ENCODE data around the gene MMP13. TPM values are rescaled to one million over a fixed set of nuclear protein-coding genes. Genes with fewer than 3 reads are reported as not detected.

MMP13 gene
- total and polyA plus RNA-seq, 2 of the 4 experiments (the other 2 are of a cell fraction) = not detected

- Histone ChIP-seq H3K23ac (ENCODE audit: low read depth, low read length) (no peak overlapping the region), H3K36me3 (ENCODE audit: control insufficient read depth, insufficient read depth, low read length) (no peaks in the 10 kb centered on the region), H3K27me3 (ENCODE audit: control insufficient read depth, insufficient read depth, low read length) (no peaks in the 10 kb centered on the region), H3K27ac (ENCODE audit: insufficient read depth, low read length) (no peak overlapping the region), H3K56ac (ENCODE audit: extremely low read depth, insufficient read depth, low read length) (no peak overlapping the region), H4K8ac (ENCODE audit: low read depth in 2 of 2, low read length in 2 of 2) (no peak overlapping the region), H4K5ac (ENCODE audit: low read depth, low read length) (no peak overlapping the region), H3K4me2 (ENCODE audit: low read depth, low read length) (no peak overlapping the region), H2BK5ac (ENCODE audit: low read depth, low read length, poor library complexity, severe bottlenecking) (no peak overlapping the region), H2BK15ac (ENCODE audit: low read depth, low read length) (no peak overlapping the region), H3K14ac (replicated peaks; ENCODE audit: low read depth, low read length) (no peak overlapping the region), H2BK120ac (ENCODE audit: low read depth, low read length) (no peak overlapping the region), H2AFZ (replicated peaks; ENCODE audit: low read length, poor library complexity) (no peak overlapping the region), H3K79me1 (ENCODE audit: low read depth in 1 of 2, low read length in 2 of 2) (no peaks in the 10 kb centered on the region), H3K4me3 (ENCODE audit: insufficient read depth, low read depth, low read length) (no peak overlapping the region), H4K20me1 (ENCODE audit: insufficient read depth, low read length) (no peaks in the 10 kb centered on the region), H3K4ac (ENCODE audit: low read depth, low read length) (no peak overlapping the region), H3K9me1 (ENCODE audit: insufficient read depth, low read length) (no peaks in the 10 kb centered on the region), H3K9ac (ENCODE audit: low read depth, low read length) (no peak overlapping the region), H2BK20ac (ENCODE audit: low read depth, low read length) (no peak overlapping the region), H2AK5ac (ENCODE audit: low read depth, low read length) (no peak overlapping the region), H4K91ac (ENCODE audit: insufficient read depth, low read depth, low read length) (no peak overlapping the region), H2AK9ac (replicated peaks; ENCODE audit: low read depth, low read length, poor library complexity) (no peak overlapping the region), H3K18ac (ENCODE audit: low read depth, low read length) (no peak overlapping the region), H3K4me1 (ENCODE audit: control insufficient read depth, insufficient read depth, low read length) (no peaks in the 10 kb centered on the region), H3K9me3 (ENCODE audit: control insufficient read depth, insufficient read depth, low read length) (no peaks in the 10 kb centered on the region)
- intact Hi-C loops (cut with micrococcal nuclease) = no loop called here
- TF ChIP-seq NFE2L2 (IDR thresholded peaks at IDR 0.05; ENCODE audit: low read depth, low read length) (no peak), FOS (IDR thresholded peaks at IDR 0.05; ENCODE audit: low read depth, low read length) (no peak), MAZ (IDR thresholded peaks at IDR 0.05; ENCODE audit: borderline replicate concordance, low read depth, low read length) (no peak), RAD21 (IDR thresholded peaks at IDR 0.05; ENCODE audit: low read length) (no peak), USF2 (IDR thresholded peaks at IDR 0.05; ENCODE audit: low read depth, low read length) (no peak), MAFK (IDR thresholded peaks at IDR 0.05; ENCODE audit: low read depth, low read length) (peak; percentile 37)
- DNase-seq = no peak
- ATAC-seq (ENCODE audit: low read depth) = no peak
- no TSS peak for BruUV-seq (replicated peaks)
- CTCF ChIA-PET = no interaction called here
- dilution Hi-C loops (cut with HindIII; ENCODE audit: low sequenced_read_pairs, unreplicated experiment) = no loop called here
- POLR2A ChIA-PET (ENCODE audit: unreplicated experiment) = no interaction called here
- in situ Hi-C loops (cut with MboI; ENCODE audit: low sequenced_read_pairs) = no loop called here
- WGBS, 2 experiments (ENCODE audit: extremely low coverage in 2 of 2, insufficient read length in 1 of 2) = no CpG with 5 or more reads among the region's 2 CpGs
Observed at GRCh38 chr11:102957953-102958352, 2.4 kb upstream of the MMP13 start.
